Right lobe of liver (tissue), 6 donors: ENCODE data around the gene WDR89. TPM values are rescaled to one million over a fixed set of nuclear protein-coding genes. Genes with fewer than 3 reads are reported as not detected.
"Not testable (repeated sequence)": the region's sequence is repeated elsewhere in the genome, so short reads cannot be mapped to it uniquely, and the experiment has no call there.

ENCODE experiments used
- ATAC-seq, 4 donors: fragments of 200-7000 bp; cut with Tn5 transposase; one replicate each; pipeline ENCODE4 v1.9.1; 2020; ENCODE audit warnings: mild to moderate bottlenecking in 4 of 4, moderate library complexity in 4 of 4
- DNase-seq, 3 donors: peaks; one replicate each; pipeline ENCODE4 v3.0.0-alpha.2; 2020
- H3K27ac ChIP-seq, 3 donors: fragments of 200-600 bp; one replicate each; pipeline ENCODE4 v1.8.0; 2022
- H3K27me3 ChIP-seq, 2 donors: fragments of 200-600 bp; one replicate each; pipeline ENCODE4 v1.8.0; 2022
- H3K36me3 ChIP-seq, 4 donors: fragments of 200-600 bp; sonication (generic) in 1 of 4; one replicate each; pipeline versions ENCODE4 v1.5.1 to v1.8.0; 2017 to 2022; ENCODE audit warnings: control low read depth in 1 of 4
- H3K4me1 ChIP-seq, 4 donors: fragments of 200-600 bp; sonication (generic) in 1 of 4; one replicate each; pipeline versions ENCODE4 v1.5.1 to v1.8.0; 2017 to 2022; ENCODE audit warnings: control low read depth in 1 of 4
- H3K4me3 ChIP-seq, 3 donors: fragments of 200-600 bp; one replicate each; pipeline ENCODE4 v1.8.0; 2022
- H3K9me3 ChIP-seq, 4 donors: fragments of 200-600 bp; sonication (generic) in 1 of 4; one replicate each; pipeline versions ENCODE4 v1.5.1 to v1.8.0; 2017 to 2022; ENCODE audit warnings: control low read depth in 1 of 4
- CTCF ChIP-seq, 4 donors: fragments of 200-600 bp in 3 of 4; fragments of 450-650 bp in 1 of 4; IDR thresholded peaks; one replicate each; pipeline versions ENCODE4 v1.5.1 to v1.8.0; 2016 to 2022; ENCODE audit warnings: antibody characterized with exemption in 4 of 4, mild to moderate bottlenecking in 2 of 4
- POLR2A ChIP-seq: fragments of 450-650 bp; IDR thresholded peaks from one replicate; pipeline ENCODE4 v1.6.1; 2017; ENCODE audit warnings: antibody characterized with exemption, mild to moderate bottlenecking
- WGBS: methylation state at CpG from one replicate; pipeline ENCODE4 v1.1.6; 2018; ENCODE audit warnings: low coverage, low lambda C conversion rate; ENCODE audit not compliant: insufficient coverage; ENCODE audit errors: missing lambda C conversion rate; 5-methylcytosine and 5-hydroxymethylcytosine counted together
- intact Hi-C, 2 donors: fragments of 100-400 bp; cut with DNase I; formaldehyde crosslinking; loops; one replicate each; pipeline versions ENCODE4 v1.11.2 to v1.14.1; 2022
- total RNA-seq, 6 experiments: library from RNA; depleted of rRNA in 2 of 6; stranded (reverse); fragments of >200 nt in 2 of 6; fragmentation: NEBNext Ultra II Directional in 3 of 6; extraction: Animal tissue kit (Norgen Biotek cat#: 25700) in 3 of 6; gene quantifications; one replicate each; pipeline versions ENCODE4 v1.1.0 to v1.2.4, GENCODE V29; 2016 to 2023
- donor health status: DM: no; HTN: yes; CAD: no.
- donor health status: DM: no; HTN: no; CAD: no.
- donor health status: DM: no; HTN: no; CAD: no.
- donor health status: DM: no; HTN: yes; CAD: no.
- donor health status: DM: no; HTN: yes; CAD: no.

WDR89 gene
- total RNA-seq, 6 experiments from 2014 or later, result 3.3 to 7.9 (median 5.8) TPM

- Histone ChIP-seq H3K36me3 (no peaks in the 10 kb centered on the region), H3K4me1 (no peaks in the 10 kb centered on the region), H3K27me3 (no peaks in the 10 kb centered on the region), H3K27ac (no peak overlapping the region), H3K4me3 (no peak overlapping the region), H3K9me3 (no peaks in the 10 kb centered on the region)
- ATAC-seq, result peak in 3 of 4 donors; percentile 33 to 59 (median 53)
- intact Hi-C loops, result no loop called here
- DNase-seq, result no peak
- peak; percentile 33 to 54 (median 46) for TF ChIP-seq CTCF (IDR thresholded peaks at IDR 0.05)
- TF ChIP-seq POLR2A, result no peak
Measured at GRCh38 chr14:63632932-63633514, 8.6 kb downstream of the WDR89 start.

DNA sequence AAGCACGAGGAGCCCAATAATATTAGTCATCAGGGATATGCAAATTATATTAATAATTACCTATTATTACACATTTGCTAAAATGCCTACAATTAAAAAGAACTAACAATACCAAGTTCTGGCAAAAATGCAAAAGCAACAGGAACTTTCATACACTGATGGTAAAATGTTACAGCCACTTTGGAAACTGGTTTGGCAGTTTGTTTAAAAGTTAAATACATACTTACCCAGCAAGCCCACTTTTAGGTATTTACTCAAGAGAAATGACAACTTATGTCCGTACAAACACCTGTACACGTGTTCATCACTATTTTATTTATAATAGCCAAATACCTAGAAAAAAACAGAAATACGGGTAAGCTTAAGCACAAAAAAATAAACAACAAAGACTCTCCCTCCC, 17.0 kb downstream of the WDR89 start:
- no peak for TF ChIP-seq CTCF (IDR thresholded peaks at IDR 0.05)
- no peak for TF ChIP-seq POLR2A
- 86% methylated on average over 4 of the region's 4 CpGs for WGBS
- DNase-seq (no peak), ATAC-seq (no peak)
- no peak overlapping the region for H3K4me3 ChIP-seq
- peaks cover 0 to 4% (median 0%) of the 10 kb centered on the region in 4 donors for H3K36me3 ChIP-seq
- no peak overlapping the region for H3K27ac ChIP-seq
- H3K4me1 ChIP-seq, result no peaks in the 10 kb centered on the region
- no peaks in the 10 kb centered on the region for H3K9me3 ChIP-seq
- no peaks in the 10 kb centered on the region for H3K27me3 ChIP-seq
- intact Hi-C loops, result no loop called here

DNA sequence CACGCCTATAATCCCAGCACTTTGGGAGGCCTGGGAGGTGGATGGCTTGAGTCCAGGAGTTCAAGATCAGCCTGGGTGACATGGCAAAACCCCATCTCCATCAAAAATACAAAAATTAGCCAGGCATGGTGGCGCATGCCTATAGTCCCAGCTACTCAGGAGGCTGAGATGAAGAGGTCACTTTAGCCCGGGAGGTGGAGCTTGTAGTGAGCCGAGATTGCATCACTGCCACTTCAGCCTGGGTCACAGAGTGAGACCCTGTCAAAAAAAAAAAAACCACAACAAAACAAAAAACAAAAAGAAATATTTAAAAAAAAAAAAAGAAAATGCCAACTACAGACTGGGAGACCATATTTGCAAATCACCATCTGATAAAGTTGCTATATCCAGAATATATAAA, 17.5 kb downstream of the WDR89 start:
- WGBS, result 86% methylated on average over 4 of the region's 4 CpGs
- peaks cover 0 to 4% (median 0%) of the 10 kb centered on the region in 4 donors for H3K36me3 ChIP-seq
- H3K4me1 ChIP-seq, result no peaks in the 10 kb centered on the region
- H3K27ac ChIP-seq, result no peak overlapping the region
- no peak for ATAC-seq
- H3K9me3 ChIP-seq, result no peaks in the 10 kb centered on the region
- DNase-seq, result no peak
- no peak for TF ChIP-seq CTCF (IDR thresholded peaks at IDR 0.05)
- no peak for TF ChIP-seq POLR2A
- no peaks in the 10 kb centered on the region for H3K27me3 ChIP-seq
- H3K4me3 ChIP-seq, result no peak overlapping the region
- intact Hi-C loops, result no loop called here

GRCh38 chr14:63621975-63622374, 19.7 kb downstream of the WDR89 start:
- intact Hi-C loops, DNase-seq, ATAC-seq, H3K9me3 ChIP-seq, H3K27ac ChIP-seq, H3K27me3 ChIP-seq, H3K4me3 ChIP-seq, H3K36me3 ChIP-seq, H3K4me1 ChIP-seq: not testable (repeated sequence)
- 80% methylated on average over 6 of the region's 7 CpGs for WGBS

DNA sequence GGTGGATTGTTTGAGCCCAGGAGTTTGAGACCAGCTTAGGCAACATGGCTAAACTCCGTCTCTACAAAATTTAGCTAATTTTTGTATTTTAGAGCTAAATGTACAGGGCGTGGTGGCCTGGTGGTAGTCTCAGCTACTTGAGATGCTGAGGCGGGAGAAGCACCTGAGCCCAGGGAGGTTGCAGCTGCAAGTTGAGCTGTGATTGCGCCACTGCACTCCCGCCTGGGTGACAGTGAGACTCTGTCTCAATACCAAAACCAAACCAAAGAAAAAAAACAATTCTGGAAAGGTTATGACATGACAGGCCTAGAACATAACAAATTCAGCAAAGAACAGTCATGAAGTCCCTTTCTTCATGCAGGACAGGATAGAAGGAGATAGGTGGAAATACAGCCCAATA, 25.7 kb downstream of the WDR89 start:
- Histone ChIP-seq H3K4me1 (no peaks in the 10 kb centered on the region), H3K36me3 (no peaks in the 10 kb centered on the region), H3K27me3 (no peaks in the 10 kb centered on the region), H3K27ac (no peak overlapping the region), H3K4me3 (no peak overlapping the region), H3K9me3 (no peaks in the 10 kb centered on the region)
- DNase-seq (no peak), ATAC-seq (peak in 2 of 4 donors; percentile 35 to 38)
- TF ChIP-seq POLR2A (no peak), CTCF (IDR thresholded peaks at IDR 0.05) (no peak)
- intact Hi-C loops, result no loop called here
- 80% methylated on average over 5 of the region's 5 CpGs for WGBS
